Neural cell (in vitro differentiated cells): ENCODE data around the gene STIM2. TPM values are rescaled to one million over a fixed set of nuclear protein-coding genes. Genes with fewer than 3 reads are reported as not detected.

Experiments used
- H2AFZ ChIP-seq: fragments of 200-600, 300-800 bp; sonication (generic), shearing (Covaris generic); 2 replicates; pipeline ENCODE4 v1.6.0; 2014; ENCODE audit warnings: low read depth, mild to moderate bottlenecking, antibody characterized with exemption, low read length, moderate library complexity
- H3F3A ChIP-seq: fragments of 200-600 bp; shearing (Covaris generic); 2 replicates; pipeline ENCODE4 v1.6.1; 2016; ENCODE audit warnings: mild to moderate bottlenecking, moderate library complexity, mixed read lengths, antibody characterized with exemption, low read length; ENCODE audit not compliant: insufficient read depth, poor library complexity, severe bottlenecking
- H3K27ac ChIP-seq: fragments of 200-600, 300-800 bp; sonication (generic), shearing (Covaris generic); 2 replicates; pipeline ENCODE4 v1.5.1; 2014; ENCODE audit warnings: mild to moderate bottlenecking, low read length, moderate library complexity
- H3K27me3 ChIP-seq: fragments of 300-800, 200-600 bp; sonication (generic), shearing (Covaris generic); 2 replicates; pipeline ENCODE4 v1.6.0; 2014; ENCODE audit warnings: mild to moderate bottlenecking, low read depth, low read length, moderate library complexity; ENCODE audit not compliant: insufficient read depth
- H3K36me3 ChIP-seq: fragments of 300-800, 200-600 bp; sonication (generic), shearing (Covaris generic); 2 replicates; pipeline ENCODE4 v1.5.1; 2014; ENCODE audit warnings: mild to moderate bottlenecking, antibody characterized with exemption, low read length, moderate library complexity; ENCODE audit not compliant: insufficient read depth
- H3K4me2 ChIP-seq: fragments of 300-800, 200-600 bp; sonication (generic), shearing (Covaris generic); 2 replicates; pipeline ENCODE4 v1.6.0; 2014; ENCODE audit warnings: mild to moderate bottlenecking, low read length
- H3K4me3 ChIP-seq: fragments of 300-800, 200-600 bp; sonication (generic), shearing (Covaris generic); 2 replicates; pipeline ENCODE4 v1.5.1; 2014; ENCODE audit warnings: mild to moderate bottlenecking, low read length, moderate library complexity
- H3K79me2 ChIP-seq: fragments of 200-600 bp; shearing (Covaris generic); replicated peaks from 2 replicates; pipeline ENCODE4 v1.6.0; 2014; ENCODE audit warnings: mild to moderate bottlenecking, low read length, moderate library complexity; ENCODE audit not compliant: insufficient read depth
- H3K9ac ChIP-seq: fragments of 300-800, 200-600 bp; sonication (generic), shearing (Covaris generic); 2 replicates; pipeline ENCODE4 v1.6.1; 2016; ENCODE audit warnings: mild to moderate bottlenecking, low read length, mixed read lengths
- H3K9me2 ChIP-seq: fragments of 200-600 bp; shearing (Covaris generic); 2 replicates; pipeline ENCODE4 v1.6.1; 2016; ENCODE audit warnings: mild to moderate bottlenecking, low read length, mixed read lengths; ENCODE audit not compliant: insufficient read depth
- H3K9me3 ChIP-seq: fragments of 200-600, 300-800 bp; sonication (generic), shearing (Covaris generic); 2 replicates; pipeline ENCODE4 v1.6.1; 2016; ENCODE audit warnings: mild to moderate bottlenecking, mixed run types, low read length, moderate library complexity, mixed read lengths
- H4K20me1 ChIP-seq: fragments of 200-600 bp; shearing (Covaris generic); 2 replicates; pipeline ENCODE4 v1.6.1; 2016; ENCODE audit warnings: mild to moderate bottlenecking, mixed run types; ENCODE audit not compliant: insufficient read depth
- CTCF ChIP-seq: fragments of 450-650 bp; IDR thresholded peaks from 2 replicates; pipeline ENCODE4 v1.5.1; 2014; ENCODE audit warnings: antibody characterized with exemption, mild to moderate bottlenecking, moderate library complexity; ENCODE audit not compliant: poor library complexity, severe bottlenecking
- EP300 ChIP-seq: fragments of 450-650 bp; conservative IDR thresholded peaks from 2 replicates; pipeline ENCODE4 v1.6.1; 2014; ENCODE audit warnings: antibody characterized with exemption, mild to moderate bottlenecking, moderate library complexity; ENCODE audit not compliant: poor library complexity, severe bottlenecking
- EZH2 ChIP-seq: fragments of 200-600, 300-800 bp; shearing (Covaris generic), sonication (generic); IDR thresholded peaks from 2 replicates; pipeline ENCODE4 v1.6.1; 2014; ENCODE audit warnings: antibody characterized with exemption, low read length, borderline replicate concordance, mild to moderate bottlenecking; ENCODE audit not compliant: insufficient read depth, poor library complexity, severe bottlenecking
- MXI1 ChIP-seq: fragments of 450-650 bp; conservative IDR thresholded peaks from 2 replicates; pipeline ENCODE4 v1.6.1; 2014; ENCODE audit warnings: antibody characterized with exemption, mild to moderate bottlenecking; ENCODE audit not compliant: poor library complexity, severe bottlenecking
- POLR2AphosphoS5 ChIP-seq: IDR thresholded peaks from 2 replicates; pipeline ENCODE4 v1.6.1; 2012
- RAD21 ChIP-seq: fragments of 450-650 bp; conservative IDR thresholded peaks from 2 replicates; pipeline ENCODE4 v1.6.1; 2014; ENCODE audit warnings: antibody characterized with exemption, mild to moderate bottlenecking, moderate library complexity
- REST ChIP-seq: IDR thresholded peaks from 2 replicates; pipeline ENCODE4 v1.6.1; 2012; ENCODE audit warnings: borderline replicate concordance
- SMC3 ChIP-seq: fragments of 450-650 bp; conservative IDR thresholded peaks from 2 replicates; pipeline ENCODE4 v1.6.1; 2014; ENCODE audit warnings: antibody characterized with exemption, mild to moderate bottlenecking, moderate library complexity; ENCODE audit not compliant: poor library complexity
- TAF1 ChIP-seq: IDR thresholded peaks from 2 replicates; pipeline ENCODE4 v1.6.1; 2012; ENCODE audit warnings: low read depth
- polyA plus RNA-seq: library from polyadenylated mRNA; depleted of rRNA; stranded (reverse); fragments of >200 nt; gene quantifications from 2 replicates; pipeline ENCODE4 v1.2.3, GENCODE V29; 2014

Gene STIM2
- polyA plus RNA-seq, 1 donor from 2014 or later: 25.3 TPM

GRCh38 chr4:27001398-27002164 is 140.9 kb downstream of the STIM2 start:
- H3K4me3 ChIP-seq: no peak overlapping the region
- no peak overlapping the region for H3K4me2 ChIP-seq
- H4K20me1 ChIP-seq: no peaks in the 10 kb centered on the region
- H3K27ac ChIP-seq: no peak overlapping the region
- no peaks in the 10 kb centered on the region for H3F3A ChIP-seq
- TF ChIP-seq EP300 (no peak), MXI1 (no peak), REST (no peak)
- no peaks in the 10 kb centered on the region for H3K79me2 ChIP-seq
- no peaks in the 10 kb centered on the region for H3K9me3 ChIP-seq
- H2AFZ ChIP-seq: no peak overlapping the region
- H3K27me3 ChIP-seq: no peaks in the 10 kb centered on the region
- no peaks in the 10 kb centered on the region for H3K36me3 ChIP-seq
- H3K9ac ChIP-seq: no peak overlapping the region
- H3K9me2 ChIP-seq: no peaks in the 10 kb centered on the region

GRCh38 chr4:27003642-27004113 is 143.0 kb downstream of the STIM2 start:
- Histone ChIP-seq H3K27ac (no peak overlapping the region), H3K27me3 (no peaks in the 10 kb centered on the region)
- TF ChIP-seq MXI1 (no peak), POLR2AphosphoS5 (no peak), TAF1 (no peak), SMC3 (no peak), CTCF (no peak), EZH2 (no peak), RAD21 (no peak), EP300 (no peak), REST (no peak)

More at GRCh38 chr4:27003642-27004113, 143.0 kb downstream of the STIM2 start:
- Histone ChIP-seq H3K4me3 (no peak overlapping the region), H3K9ac (no peak overlapping the region), H3K9me2 (no peaks in the 10 kb centered on the region), H3K79me2 (no peaks in the 10 kb centered on the region), H3F3A (no peaks in the 10 kb centered on the region), H4K20me1 (no peaks in the 10 kb centered on the region), H3K4me2 (no peak overlapping the region), H3K36me3 (no peaks in the 10 kb centered on the region), H2AFZ (no peak overlapping the region), H3K9me3 (no peaks in the 10 kb centered on the region)
